NCI-H2029 treated with DMSO at 0.1 percent for 48 hours (cell line): ENCODE data around the gene KIF16B.
"Not testable (repeated sequence)": the region's sequence is repeated elsewhere in the genome, so short reads cannot be mapped to it uniquely, and the experiment has no call there.

Experiments used
- DNase-seq: peaks from one replicate; lab custom pipeline; 2025; lab: John Stamatoyannopoulos, UW

Gene KIF16B

GRCh38 chr20:16481977-16482376 lies 91.3 kb downstream of the KIF16B start:
- no peak for DNase-seq

DNA sequence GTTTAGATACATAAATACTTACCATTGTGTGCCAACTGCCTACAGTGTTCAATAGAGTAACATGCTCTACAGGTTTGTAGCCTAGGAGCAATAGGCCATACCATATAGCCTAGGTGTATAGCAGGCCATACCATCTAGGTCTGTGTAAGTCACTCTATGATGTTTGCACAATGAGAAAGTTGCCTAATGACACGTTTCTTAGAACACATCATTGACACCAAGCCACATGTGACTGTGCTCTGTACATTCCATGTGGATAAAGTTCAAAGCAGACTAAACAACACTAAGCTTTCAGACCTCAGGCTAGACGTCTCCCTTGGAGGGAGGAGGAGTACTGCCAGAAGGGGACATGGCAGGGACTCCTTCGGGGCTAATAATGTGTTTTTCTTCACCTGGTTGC lies 93.6 kb downstream of the KIF16B start:
- DNase-seq = no peak

DNA sequence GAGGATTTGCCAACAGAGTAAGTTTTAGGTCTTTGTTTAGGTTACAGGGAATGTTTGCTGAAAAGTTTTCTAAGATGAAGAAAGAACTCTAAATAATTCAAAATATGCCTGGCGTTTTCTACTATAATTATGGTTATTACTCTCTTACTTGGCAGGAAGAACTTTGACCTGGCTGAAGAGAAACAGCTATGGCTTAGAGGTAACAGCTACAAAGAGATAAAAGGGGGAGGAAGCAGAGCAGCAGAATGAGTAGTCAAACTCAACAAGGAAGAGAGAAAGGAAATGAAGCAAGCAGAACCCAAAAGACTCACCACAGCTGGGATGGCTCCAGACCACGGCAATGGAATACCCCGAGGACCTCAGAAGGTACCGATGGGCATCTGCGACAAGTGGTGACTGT lies 95.6 kb downstream of the KIF16B start:
- no peak for DNase-seq

DNA sequence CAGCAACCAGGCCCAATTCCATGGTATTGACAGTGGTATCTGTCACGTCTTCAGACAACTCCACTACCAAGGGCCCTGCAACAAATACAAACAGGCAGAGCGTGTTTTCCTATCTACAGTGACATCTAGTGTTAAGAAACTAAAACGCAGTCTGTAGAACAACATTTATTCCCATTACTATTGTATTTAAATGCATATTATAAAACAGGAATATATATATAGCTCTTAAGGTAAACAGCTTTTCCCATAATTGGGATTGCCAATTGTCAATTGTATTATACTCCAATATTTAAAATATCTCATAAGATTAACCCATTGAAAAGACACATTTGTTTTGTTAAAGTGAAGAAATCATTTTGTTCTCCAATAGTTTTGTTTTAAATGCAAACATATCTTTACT lies 97.2 kb downstream of the KIF16B start:
- peak; percentile 63 for DNase-seq

DNA sequence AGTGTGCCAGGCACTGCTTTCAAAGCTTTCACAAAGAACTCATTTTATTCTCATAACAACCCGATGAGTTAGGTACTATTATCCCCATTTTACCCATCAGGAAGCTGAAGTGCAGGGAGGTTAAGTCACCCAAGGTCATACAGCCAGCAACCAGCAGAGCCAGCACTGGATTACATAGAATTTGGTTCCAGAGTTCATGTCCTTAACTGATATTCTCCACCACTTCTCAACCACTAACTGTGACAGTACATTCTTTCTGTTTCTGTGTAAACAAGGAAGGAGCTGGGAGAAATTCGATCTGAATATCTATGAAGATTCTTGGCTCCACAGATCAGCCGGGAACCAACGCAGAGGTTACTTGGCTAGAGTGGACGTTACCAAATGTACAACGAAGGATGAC lies 98.0 kb downstream of the KIF16B start:
- DNase-seq = peak; percentile 36

- DNase-seq = no peak
Measured at GRCh38 chr20:16474363-16474762, 98.9 kb downstream of the KIF16B start.

GRCh38 chr20:16472045-16472872 lies 101.0 kb downstream of the KIF16B start:
- DNase-seq = no peak

DNA sequence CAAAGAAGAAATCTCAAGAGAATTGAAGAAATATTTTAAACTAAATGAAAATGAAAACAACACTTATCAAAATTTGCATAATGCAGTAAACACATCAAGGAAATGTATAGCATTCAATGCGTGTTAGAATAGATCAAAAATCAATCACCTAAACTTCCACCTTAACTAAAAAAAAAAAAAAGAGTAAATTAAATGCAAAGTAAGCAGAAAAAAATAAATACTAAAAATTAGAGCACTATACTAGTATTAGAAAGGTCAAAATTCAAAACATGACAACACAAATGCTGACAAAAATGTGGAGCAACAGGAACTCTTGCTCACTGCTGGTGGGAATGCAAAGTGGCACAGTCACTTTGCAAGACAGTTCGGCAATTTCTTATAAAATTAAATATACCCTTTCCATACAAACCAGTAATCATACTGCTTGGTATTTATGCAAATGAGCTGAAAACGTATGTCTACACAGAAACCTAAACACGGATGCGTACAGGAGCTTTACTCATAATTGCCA lies 103.8 kb downstream of the KIF16B start:
- DNase-seq = no peak

- DNase-seq = no peak
Measured at GRCh38 chr20:16462711-16463110, 110.5 kb downstream of the KIF16B start.

DNA sequence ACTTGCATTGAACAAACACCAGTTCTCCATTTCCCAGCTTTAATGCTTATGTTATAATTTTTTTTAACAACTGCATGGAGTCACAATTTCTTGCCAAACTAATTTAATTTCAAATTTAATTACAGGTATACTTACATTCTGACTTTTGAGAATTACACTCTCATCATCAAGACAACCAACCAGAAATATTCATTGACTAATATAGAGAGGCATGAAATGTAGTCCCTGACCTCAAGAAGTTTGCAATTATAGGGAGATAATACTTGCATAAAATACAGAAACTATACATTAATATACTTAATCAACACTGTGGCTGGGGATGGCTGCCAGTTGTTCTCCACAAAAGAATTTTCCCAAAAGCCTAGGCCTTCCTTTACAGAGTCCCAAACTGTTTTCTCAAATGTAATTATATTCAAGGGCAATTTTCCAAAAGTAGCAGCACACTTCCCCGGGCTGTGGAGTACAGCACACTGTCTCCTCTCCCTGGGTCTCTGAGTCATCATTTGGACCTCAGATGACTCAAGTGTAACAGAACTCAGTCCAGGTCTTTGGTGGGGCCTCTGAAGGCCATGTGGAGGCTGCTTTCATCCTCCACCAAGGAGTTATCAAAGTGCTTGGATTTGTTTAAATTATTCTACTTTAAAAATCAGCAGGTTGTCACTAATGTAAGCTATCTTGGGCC lies 114.1 kb downstream of the KIF16B start:
- no peak for DNase-seq

GRCh38 chr20:16457514-16457913 lies 115.7 kb downstream of the KIF16B start:
- no peak for DNase-seq

GRCh38 chr20:16455324-16455723 lies 117.9 kb downstream of the KIF16B start:
- no peak for DNase-seq

DNA sequence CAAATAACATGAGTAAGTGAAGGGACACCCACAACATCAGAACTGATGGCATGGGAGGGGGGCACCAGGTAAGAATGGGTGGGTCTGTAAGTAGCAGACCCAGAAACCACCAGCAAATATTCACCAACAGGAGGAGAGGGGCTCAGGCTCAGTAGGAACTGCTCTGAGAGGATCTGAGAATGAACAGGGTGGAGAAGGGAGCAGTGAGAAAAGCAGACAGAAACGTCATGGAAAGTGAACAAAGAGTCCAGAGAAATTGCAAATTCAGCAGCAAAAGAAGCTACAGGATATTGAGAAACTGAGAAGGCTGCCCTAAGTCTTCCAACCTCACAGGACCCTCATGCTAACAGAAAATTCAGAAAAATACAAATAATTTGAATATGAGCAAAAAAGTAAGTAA lies 121.3 kb downstream of the KIF16B start:
- no peak for DNase-seq

- DNase-seq = no peak
Measured at GRCh38 chr20:16451001-16451400, 122.2 kb downstream of the KIF16B start.

DNA sequence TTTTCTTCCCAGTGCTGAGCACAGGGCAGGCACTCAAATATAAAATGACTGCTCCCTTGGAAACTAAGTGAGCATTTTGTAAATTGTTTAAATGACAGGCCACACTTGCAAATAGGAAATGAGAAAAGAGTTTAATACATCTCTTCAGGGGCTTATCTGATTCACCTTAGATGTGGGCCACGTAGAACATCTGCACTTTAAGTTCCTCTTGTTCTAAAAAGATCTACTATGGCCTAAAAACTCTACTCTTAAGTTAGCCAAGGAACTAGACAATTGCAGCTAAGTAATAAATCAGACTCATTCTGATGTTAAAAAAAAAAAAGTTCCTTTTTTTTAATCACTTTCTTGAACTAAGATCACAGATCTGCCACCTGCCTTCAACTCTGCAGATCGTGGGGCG lies 126.3 kb downstream of the KIF16B start:
- DNase-seq = no peak

- DNase-seq = no peak
Measured at GRCh38 chr20:16446246-16446645, 127.0 kb downstream of the KIF16B start.

- no peak for DNase-seq
Measured at GRCh38 chr20:16445482-16445881, 127.8 kb downstream of the KIF16B start.

DNA sequence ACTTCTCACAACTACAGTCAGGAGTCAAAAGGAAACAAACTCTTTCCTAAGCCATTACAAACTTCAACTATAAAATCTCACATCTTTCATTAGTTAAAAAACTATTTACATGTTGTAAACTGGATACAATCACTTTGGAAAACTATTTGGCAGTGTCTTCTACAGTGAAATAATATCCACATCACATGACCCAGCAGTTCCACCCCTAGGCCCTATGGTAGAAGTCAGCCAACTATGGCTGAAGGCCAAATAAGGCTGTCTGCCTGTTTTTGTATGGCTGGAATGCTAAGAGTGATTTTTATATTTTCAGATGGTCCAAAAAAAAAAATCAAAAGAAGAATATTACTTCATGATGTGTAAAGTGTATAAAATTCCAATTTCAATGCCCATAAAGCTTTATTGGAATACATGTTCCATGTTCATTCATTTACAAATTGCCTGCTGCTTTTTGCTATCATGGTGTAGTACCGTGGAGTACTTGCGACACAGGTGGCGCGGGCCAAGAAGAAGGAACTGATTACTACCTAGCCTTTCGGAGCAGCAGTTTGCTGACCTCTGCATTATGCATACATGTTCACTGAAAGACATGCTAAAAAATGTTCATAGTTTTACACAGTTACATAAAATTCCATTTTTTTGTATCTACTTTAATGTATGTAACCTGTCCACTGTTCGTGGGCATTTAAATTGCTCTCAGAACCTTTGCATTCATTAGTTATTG lies 129.0 kb downstream of the KIF16B start:
- DNase-seq = no peak

GRCh38 chr20:16441546-16442164 lies 131.6 kb downstream of the KIF16B start:
- DNase-seq = no peak

- DNase-seq = no peak
Measured at GRCh38 chr20:16440686-16441085, 132.6 kb downstream of the KIF16B start.

DNA sequence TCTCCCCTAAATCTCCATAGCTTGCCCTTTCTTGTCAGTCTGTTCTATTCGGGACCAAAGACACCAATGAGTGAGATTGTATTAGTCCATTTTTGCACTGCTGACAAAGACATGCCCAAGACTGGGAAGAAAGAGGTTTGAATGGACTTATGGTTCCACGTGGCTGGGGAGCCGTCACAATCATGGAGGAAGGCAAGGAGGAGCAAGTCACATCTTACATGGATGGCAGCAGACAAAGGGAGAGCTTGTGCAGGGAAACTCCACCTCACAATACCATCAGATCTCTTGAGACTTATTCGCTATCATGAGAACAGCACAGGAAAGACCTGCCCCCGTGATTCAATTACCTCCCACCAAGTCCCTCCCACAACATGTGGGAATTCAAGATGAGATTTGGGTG lies 133.7 kb downstream of the KIF16B start:
- DNase-seq = not testable (repeated sequence)

- DNase-seq = no peak
Measured at GRCh38 chr20:16438100-16438499, 135.1 kb downstream of the KIF16B start.
